ENCODE data around the gene EFL1. TPM values are rescaled to one million over a fixed set of nuclear protein-coding genes. Genes with fewer than 3 reads are reported as not detected.

The EFL1 gene
- polyA plus RNA-seq, 1 experiment: 13.0 TPM

DNA sequence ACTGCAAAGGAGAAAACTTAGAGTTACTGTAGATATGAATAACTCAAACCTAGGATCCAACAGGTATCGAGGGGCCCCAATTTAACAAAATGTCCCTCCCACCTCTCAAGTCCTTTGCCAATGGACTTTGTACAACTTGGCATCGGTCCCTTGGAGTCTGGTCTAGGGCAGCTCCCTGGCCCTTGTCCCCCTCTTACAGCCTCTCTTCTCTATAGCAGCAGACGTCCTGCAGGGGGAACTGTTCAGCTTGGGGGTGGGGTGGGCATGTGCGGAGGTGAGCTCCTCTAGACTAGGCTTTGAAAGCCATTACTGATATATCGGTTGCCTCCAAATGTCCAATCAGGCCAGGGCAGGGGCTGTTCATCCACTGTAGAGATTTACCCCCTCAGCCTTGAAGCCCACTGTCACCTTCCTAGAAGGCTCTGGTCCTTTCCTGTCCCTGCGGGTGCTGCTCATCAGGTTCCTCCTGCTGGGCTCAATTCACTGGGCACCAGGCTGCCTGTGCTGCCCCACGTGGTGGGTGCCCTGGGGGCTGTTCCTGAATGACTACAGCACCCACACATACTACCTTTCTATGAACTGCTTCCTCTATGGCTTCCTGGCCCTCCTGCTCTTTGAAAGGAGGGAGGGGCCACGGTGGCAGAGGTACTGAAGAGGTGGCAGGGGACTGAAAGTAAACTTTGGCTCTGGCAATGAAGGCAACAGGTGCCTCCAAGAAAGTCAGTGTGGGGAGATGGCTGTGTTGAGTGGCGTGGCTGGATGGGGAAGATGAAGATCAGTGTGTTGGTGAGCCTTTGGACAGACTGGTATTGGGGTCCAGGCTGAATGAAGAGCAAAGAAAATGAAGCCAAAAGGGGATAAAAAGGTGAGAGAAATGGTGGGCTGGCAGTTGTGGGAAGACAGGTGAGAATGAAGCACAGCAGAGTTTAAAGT, 137.9 kb downstream of the EFL1 start:
- CTCF ChIA-PET: interaction anchor here (1.4 to 5.4 kb wide), 2 partner anchors 17 kb away, joined by 4 to 52 read pairs; no protein-coding TSS in a partner anchor
- TF ChIP-seq, protein P1, sequence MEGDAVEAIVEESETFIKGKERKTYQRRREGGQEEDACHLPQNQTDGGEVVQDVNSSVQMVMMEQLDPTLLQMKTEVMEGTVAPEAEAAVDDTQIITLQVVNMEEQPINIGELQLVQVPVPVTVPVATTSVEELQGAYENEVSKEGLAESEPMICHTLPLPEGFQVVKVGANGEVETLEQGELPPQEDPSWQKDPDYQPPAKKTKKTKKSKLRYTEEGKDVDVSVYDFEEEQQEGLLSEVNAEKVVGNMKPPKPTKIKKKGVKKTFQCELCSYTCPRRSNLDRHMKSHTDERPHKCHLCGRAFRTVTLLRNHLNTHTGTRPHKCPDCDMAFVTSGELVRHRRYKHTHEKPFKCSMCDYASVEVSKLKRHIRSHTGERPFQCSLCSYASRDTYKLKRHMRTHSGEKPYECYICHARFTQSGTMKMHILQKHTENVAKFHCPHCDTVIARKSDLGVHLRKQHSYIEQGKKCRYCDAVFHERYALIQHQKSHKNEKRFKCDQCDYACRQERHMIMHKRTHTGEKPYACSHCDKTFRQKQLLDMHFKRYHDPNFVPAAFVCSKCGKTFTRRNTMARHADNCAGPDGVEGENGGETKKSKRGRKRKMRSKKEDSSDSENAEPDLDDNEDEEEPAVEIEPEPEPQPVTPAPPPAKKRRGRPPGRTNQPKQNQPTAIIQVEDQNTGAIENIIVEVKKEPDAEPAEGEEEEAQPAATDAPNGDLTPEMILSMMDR (IDR thresholded peaks at IDR 0.05; ENCODE audit: insufficient read depth, low read depth, low read length): no peak
- H3K27me3 ChIP-seq (ENCODE audit: control insufficient read depth, insufficient read depth, low read length): no peaks in the 10 kb centered on the region

DNA sequence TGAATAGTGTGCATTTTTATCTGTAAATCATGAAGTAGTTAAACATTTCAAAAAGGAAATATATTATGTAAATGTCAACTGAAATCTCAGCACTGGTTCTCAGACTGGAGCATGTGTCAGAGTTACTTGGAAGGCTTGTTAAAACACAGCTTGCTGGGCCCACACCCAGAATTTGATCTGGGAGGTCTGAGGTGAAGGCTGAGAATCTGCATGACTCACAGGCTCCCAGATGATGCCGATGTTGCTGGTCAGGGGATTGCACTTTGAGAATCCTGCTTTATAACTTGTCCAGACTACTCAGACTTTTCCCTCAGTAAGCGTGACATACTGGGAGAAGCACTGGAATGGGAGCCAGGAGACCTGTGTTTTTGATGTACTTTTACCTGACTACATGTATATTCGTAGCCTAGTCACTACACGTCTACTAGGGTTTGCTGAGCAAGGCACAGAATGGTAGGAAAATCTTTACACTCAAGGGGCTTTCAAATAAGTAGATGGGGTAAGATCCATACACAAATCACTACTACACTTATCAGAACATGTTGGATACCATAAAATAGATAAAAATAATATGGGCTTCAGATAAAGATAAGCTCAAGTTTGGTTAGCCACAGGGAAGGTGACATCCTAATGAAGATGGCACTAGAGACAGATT, 139.7 kb downstream of the EFL1 start:
- peak; percentile 95 for DNase-seq (ENCODE audit: low read depth)
- Histone ChIP-seq H3K27me3 (ENCODE audit: control insufficient read depth, insufficient read depth, low read length) (no peaks in the 10 kb centered on the region), H3K36me3 (ENCODE audit: control insufficient read depth, insufficient read depth, low read length) (no peaks in the 10 kb centered on the region), H3K4me3 (ENCODE audit: low read depth, low read length) (no peak overlapping the region)
- TF ChIP-seq, protein P1 (IDR thresholded peaks at IDR 0.05; ENCODE audit: insufficient read depth, low read depth, low read length): no peak
- ChIA-PET CTCF (interaction anchor here (1.1 to 5.4 kb wide), 2 partner anchors 10 to 15 kb away, joined by 4 to 52 read pairs; no protein-coding TSS in a partner anchor), POLR2A (interaction anchor here (0.6 kb wide), 1 partner anchor 653 kb away, joined by 3 read pairs; no protein-coding TSS in a partner anchor)

More for the DNA sequence above, 137.9 kb downstream of the EFL1 start:
- H3K4me3 ChIP-seq (ENCODE audit: low read depth, low read length): no peak overlapping the region
- DNase-seq (ENCODE audit: low read depth): no peak
- H3K36me3 ChIP-seq (ENCODE audit: control insufficient read depth, insufficient read depth, low read length): no peaks in the 10 kb centered on the region
- POLR2A ChIA-PET: no interaction called here

DNA sequence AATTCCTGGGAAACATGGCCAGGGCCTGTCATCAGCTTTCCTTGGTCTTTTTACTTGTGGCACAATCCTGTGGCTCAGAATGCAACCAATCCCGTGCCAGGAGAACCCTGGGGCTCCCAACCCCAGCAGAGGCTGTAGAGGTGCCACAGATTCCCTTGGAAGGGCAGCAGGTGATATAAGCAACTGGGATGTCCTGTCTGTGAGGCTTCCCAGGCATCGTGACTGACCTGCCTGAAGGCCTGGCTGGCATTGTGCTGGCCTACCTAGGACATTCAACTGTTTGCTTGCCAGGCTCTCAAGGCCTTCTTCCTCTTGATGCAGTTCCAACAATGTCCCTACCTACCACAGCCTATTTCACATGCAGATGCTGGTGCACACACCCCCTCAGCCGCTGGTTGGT, 144.5 kb downstream of the EFL1 start:
- Histone ChIP-seq H3K27me3 (ENCODE audit: control insufficient read depth, insufficient read depth, low read length) (no peaks in the 10 kb centered on the region), H3K36me3 (ENCODE audit: control insufficient read depth, insufficient read depth, low read length) (no peaks in the 10 kb centered on the region), H3K4me3 (ENCODE audit: low read depth, low read length) (no peak overlapping the region)
- no peak for DNase-seq (ENCODE audit: low read depth)
- ChIA-PET CTCF (interaction anchor here (1.7 kb wide), 1 partner anchor 10 kb away, joined by 6 read pairs; no protein-coding TSS in a partner anchor), POLR2A (no interaction called here)
- TF ChIP-seq, protein P1 (IDR thresholded peaks at IDR 0.05; ENCODE audit: insufficient read depth, low read depth, low read length): no peak

DNA sequence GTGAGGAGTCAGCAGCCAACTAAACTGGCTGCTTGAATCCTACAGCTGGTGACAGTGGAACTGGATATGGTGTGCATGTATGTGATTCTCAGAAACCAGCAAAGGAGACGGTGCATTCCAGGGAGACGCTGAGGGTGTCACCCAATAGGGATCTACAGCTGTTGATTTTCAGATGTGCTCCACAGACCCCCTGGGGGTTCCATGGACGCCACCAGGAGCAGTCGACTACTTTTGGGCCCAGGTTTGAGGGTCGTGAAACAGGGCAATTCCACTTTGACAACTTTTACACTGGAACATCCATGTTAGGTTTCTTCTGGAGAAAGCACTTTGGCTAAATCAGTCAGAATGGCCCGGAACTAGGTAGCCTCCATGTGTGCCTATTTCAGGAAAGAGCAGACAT, 145.2 kb downstream of the EFL1 start:
- DNase-seq (ENCODE audit: low read depth): no peak
- ChIA-PET CTCF (interaction anchor here (1.7 kb wide), 1 partner anchor 9 kb away, joined by 6 read pairs; no protein-coding TSS in a partner anchor), POLR2A (no interaction called here)
- H3K4me3 ChIP-seq (ENCODE audit: low read depth, low read length): no peak overlapping the region
- no peaks in the 10 kb centered on the region for H3K36me3 ChIP-seq (ENCODE audit: control insufficient read depth, insufficient read depth, low read length)
- H3K27me3 ChIP-seq (ENCODE audit: control insufficient read depth, insufficient read depth, low read length): no peaks in the 10 kb centered on the region
- TF ChIP-seq, protein P1 (IDR thresholded peaks at IDR 0.05; ENCODE audit: insufficient read depth, low read depth, low read length): no peak

DNA sequence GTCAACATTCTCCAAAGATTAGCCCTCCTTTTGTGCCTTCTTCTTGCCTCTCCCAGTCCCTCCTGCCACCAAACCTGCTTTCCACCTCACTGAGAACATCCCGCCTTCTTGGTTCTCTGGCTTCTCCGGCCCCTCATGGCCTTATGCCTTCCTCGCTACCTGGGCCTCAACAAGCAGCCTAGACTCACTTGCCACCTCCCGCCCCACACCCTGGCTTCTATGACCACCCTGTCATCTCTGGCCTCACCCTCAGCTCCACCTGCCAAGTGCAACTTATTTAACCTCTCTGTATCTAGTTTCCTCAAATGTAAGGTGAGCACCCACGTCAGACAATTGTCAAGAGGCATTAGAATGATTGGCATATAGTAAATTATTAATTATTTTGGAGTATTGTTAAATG, 147.9 kb downstream of the EFL1 start:
- Histone ChIP-seq H3K4me3 (ENCODE audit: low read depth, low read length) (no peak overlapping the region), H3K27me3 (ENCODE audit: control insufficient read depth, insufficient read depth, low read length) (no peaks in the 10 kb centered on the region), H3K36me3 (ENCODE audit: control insufficient read depth, insufficient read depth, low read length) (no peaks in the 10 kb centered on the region)
- ChIA-PET CTCF (no interaction called here), POLR2A (no interaction called here)
- no peak for DNase-seq (ENCODE audit: low read depth)
- TF ChIP-seq, protein P1 (IDR thresholded peaks at IDR 0.05; ENCODE audit: insufficient read depth, low read depth, low read length): no peak

Data from BJ (cell line).